HFF-Myc (cell line): ENCODE measurements around the gene MSI2.
A peak's percentile ranks its signal among the peaks of the same experiment; 100 is the strongest.
"Not testable (repeated sequence)": the region's sequence is repeated elsewhere in the genome, so short reads cannot be mapped to it uniquely, and the experiment has no call there.

Source experiments
- DNase-seq: peaks from one replicate; pipeline ENCODE4 v3.0.0-alpha.2; 2011; ENCODE audit warnings: low read depth; ENCODE audit errors: extremely low read depth
- H3K4me3 ChIP-seq: replicated peaks from 2 replicates; pipeline ENCODE4 v1.5.1; 2011; ENCODE audit warnings: low read depth, mild to moderate bottlenecking, control low read depth, low read length
- CTCF ChIP-seq: IDR thresholded peaks from 2 replicates; pipeline ENCODE4 v1.5.1; 2012; ENCODE audit warnings: mild to moderate bottlenecking, low read depth, low read length, control low read depth; ENCODE audit errors: missing control alignments

MSI2 gene

DNA sequence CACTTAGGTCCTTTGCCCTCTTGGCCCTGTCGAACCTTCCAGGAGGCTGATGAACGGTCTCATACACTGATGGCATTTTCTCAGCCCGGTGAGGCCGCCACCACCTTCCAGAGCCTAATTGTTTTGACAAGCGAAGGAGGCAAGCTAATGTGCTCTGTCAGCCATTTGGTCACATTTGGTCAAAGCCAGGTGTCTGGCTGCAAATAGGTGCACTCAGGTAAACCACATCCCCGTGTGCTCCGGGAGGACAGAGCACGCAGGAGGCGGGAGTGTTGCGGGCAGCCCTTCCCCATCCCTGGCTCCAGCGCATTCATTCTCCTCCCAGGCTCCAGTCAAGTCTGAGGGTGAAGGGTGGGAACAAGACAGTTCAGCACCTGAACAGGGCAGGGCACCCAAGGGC lies 240.1 kb downstream of the MSI2 start:
- DNase-seq, result no peak
- TF ChIP-seq CTCF, result no peak

GRCh38 chr17:57498443-57498842 lies 242.1 kb downstream of the MSI2 start:
- TF ChIP-seq CTCF, result no peak
- no peak for DNase-seq

More for the DNA sequence above, 240.1 kb downstream of the MSI2 start:
- H3K4me3 ChIP-seq, result no peak overlapping the region

GRCh38 chr17:57499221-57499620 lies 242.9 kb downstream of the MSI2 start:
- not testable (repeated sequence) for H3K4me3 ChIP-seq, DNase-seq

More at GRCh38 chr17:57498443-57498842, 242.1 kb downstream of the MSI2 start:
- H3K4me3 ChIP-seq, result no peak overlapping the region

DNA sequence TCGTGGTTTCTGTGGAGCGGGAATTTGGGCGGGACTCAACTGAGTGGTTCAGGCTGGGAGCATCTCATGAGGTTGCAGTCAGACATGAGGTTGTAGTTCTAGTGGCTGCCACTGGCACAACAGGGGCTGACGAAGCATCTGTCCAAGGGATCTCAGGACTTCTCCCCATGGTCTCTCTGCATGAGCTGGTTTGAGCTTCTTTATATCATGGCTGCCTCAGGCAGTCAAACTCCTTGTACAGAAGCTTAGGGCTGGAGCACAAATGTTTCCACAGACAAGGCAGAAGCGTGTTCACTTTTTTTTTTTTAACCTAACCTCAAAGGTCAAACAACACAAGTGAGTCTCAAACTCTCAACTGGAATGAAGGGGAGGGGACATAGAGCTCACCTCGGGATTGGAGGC lies 243.3 kb downstream of the MSI2 start:
- H3K4me3 ChIP-seq, result no peak overlapping the region
- TF ChIP-seq CTCF, result peak; percentile 3
- DNase-seq, result no peak

DNA sequence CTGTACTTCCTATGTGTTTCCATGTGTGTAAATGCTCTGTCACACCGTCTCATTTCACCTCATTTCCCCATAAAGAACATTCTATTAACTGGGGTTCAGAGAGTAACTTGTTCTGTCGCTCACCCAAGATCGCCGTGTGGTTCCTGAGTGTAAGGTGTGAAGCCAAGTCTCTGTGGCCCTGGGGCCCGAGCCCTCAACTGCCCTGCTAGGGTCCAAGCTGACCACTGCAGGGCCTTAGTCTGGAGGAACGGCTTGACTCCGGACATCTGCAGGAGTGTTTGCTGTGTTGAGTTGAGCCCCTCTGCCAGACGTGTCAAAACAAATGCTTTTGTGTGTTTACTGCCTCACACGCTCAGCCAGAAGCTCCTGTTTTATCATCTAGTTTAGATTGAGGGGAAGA lies 244.7 kb downstream of the MSI2 start:
- H3K4me3 ChIP-seq, result no peak overlapping the region
- TF ChIP-seq CTCF, result no peak
- no peak for DNase-seq

- H3K4me3 ChIP-seq, result no peak overlapping the region
- no peak for TF ChIP-seq CTCF
- no peak for DNase-seq
Observed at GRCh38 chr17:57502022-57502421, 245.7 kb downstream of the MSI2 start.

- no peak for DNase-seq
- no peak for TF ChIP-seq CTCF
- H3K4me3 ChIP-seq, result no peak overlapping the region
Observed at GRCh38 chr17:57502811-57503241, 246.5 kb downstream of the MSI2 start.
